Fibroblast of skin of right quadriceps (primary cell): ENCODE results near the gene ANO2.
A peak's percentile ranks its signal among the peaks of the same experiment; 100 is the strongest.

ENCODE experiments used
- DNase-seq: peaks from one replicate; pipeline ENCODE4 v3.0.0-alpha.2; 2013

The ANO2 gene

DNA sequence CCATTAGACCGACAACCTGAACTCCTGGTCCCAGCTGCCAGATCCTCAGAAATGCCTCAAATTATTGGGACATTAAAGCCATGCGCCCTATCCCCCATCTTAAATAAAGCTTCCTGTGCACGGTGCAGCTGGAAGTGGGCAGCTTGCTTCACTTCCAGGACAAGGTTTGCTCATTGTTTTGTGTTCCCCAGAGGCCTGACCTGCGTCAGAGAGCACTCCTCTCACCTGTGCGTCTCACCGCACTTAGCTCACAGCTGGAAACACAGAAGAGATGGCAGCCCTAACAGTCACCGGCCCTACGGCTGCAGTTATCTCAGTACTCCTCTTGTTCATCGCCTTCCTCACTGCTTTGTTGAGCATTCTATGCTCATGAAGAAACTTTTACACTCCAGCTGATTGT is 135.5 kb downstream of the ANO2 start:
- DNase-seq = no peak

GRCh38 chr12:5808981-5809380 is 136.1 kb downstream of the ANO2 start:
- DNase-seq = peak; percentile 99

GRCh38 chr12:5807514-5808219 is 137.4 kb downstream of the ANO2 start:
- DNase-seq = peak; percentile 84

GRCh38 chr12:5807090-5807414 is 138.0 kb downstream of the ANO2 start:
- peak; percentile 94 for DNase-seq

- peak; percentile 67 for DNase-seq
These were observed 138.5 kb downstream of the ANO2 start for GRCh38 chr12:5806371-5807089.

DNA sequence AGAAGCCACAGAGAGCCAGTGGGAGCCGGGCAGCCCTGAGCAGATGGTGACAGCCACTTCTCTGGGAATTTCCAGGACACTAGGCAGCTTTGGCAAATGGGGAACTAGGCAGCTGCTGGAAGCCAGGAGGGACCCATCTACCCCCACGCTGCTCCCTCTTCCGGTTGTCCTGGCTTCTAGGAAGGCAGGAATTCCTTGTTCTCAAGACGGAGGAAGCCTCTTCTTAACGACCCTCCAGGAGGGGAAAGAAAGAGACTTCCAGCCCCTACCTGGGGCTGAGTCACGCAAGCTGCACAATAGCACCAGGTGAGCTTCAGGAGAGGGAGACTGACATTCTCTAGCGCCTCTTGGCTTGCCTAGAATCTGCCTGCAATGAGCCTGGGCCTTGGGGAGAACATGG is 141.5 kb downstream of the ANO2 start:
- DNase-seq = no peak

DNA sequence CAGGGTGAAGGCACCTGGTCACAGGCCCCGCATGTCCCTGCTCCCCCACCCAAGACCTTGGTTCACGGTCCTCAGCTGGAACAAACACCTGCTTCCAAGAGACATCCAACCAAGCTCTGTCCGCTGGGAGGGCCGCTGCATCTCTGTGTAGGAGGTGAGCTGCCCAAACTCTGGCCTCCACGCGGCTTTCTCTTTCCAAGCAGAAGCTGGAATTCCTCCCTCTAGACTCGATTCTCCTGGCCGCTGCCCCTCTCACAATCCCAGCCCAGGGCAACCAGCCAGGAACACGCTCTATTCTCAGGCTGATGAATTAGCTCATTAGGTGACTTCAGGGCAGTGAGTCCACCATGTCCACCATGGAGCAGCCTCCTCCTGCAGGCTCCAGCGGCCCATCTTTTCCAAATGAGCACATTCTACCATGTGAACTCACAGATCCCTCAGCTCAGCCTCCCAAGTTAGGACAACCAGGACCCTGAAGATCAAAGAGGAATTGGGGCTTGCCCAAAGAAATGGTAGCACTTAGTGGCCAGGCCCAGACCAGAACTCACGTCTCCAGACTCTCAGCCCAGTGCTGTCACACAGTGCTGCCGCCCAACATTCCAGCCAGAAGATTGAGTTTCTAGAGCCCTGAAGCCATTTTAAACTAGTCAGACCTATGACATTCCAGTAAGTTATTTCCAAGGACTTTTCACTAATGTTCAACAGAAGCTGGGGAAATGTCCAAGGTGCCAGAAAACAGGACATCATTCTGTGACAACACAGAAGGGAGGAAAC is 146.6 kb downstream of the ANO2 start:
- DNase-seq = no peak

- no peak for DNase-seq
These were observed 147.4 kb downstream of the ANO2 start for GRCh38 chr12:5797661-5798060.

DNA sequence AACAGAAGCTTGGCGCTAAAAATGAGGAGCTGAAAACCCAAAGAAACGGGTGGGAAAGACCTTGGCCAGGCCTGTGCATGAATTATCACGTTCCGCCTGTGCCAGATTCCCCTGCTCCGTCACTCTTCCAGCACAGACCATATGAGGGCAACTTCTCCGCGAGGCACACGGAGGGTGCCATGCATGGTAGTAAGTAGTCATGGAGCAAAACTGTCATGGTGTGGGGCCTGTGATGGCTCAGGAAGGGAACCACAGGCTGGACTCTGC is 148.2 kb downstream of the ANO2 start:
- DNase-seq = no peak

- peak; percentile 60 for DNase-seq
These were observed 148.7 kb downstream of the ANO2 start for GRCh38 chr12:5796171-5796958.

DNA sequence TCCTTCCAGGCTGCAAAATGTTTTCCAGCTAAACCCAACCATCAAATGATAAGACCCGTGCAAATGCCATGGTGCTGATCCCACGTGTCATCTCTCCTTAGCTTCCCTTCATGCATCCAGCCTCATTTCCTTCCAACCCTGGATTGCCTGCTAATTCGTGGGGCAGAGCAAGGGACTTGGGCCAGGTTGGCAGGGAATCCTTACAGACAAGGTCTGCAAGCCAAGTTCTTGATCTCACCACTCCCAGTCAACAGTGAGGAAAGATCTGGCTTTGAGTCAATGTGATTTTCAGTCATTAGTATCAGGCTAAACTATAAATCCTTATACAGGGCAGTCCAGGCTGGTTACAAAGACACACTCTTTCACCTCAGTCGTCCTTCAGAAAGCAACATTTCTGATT is 150.9 kb downstream of the ANO2 start:
- no peak for DNase-seq

DNA sequence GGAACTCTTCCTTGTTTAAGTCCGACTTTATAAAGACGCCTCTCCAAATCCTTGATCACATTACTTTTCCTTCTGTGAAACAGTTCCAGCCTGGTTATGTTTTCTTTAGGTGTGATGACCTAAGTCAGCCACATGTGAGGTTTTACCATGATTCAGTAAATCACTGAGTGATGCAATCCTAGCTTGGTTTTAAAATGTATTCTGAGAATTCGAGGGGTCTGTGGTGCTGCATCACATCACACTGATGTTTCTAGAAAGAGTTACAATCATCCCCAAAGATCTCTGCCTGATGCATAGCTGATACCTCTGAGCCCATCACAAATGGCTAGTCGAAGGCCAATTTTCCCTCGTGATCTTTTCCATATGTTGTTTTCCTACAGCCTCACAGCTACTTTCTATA is 152.7 kb downstream of the ANO2 start:
- peak; percentile 63 for DNase-seq

DNA sequence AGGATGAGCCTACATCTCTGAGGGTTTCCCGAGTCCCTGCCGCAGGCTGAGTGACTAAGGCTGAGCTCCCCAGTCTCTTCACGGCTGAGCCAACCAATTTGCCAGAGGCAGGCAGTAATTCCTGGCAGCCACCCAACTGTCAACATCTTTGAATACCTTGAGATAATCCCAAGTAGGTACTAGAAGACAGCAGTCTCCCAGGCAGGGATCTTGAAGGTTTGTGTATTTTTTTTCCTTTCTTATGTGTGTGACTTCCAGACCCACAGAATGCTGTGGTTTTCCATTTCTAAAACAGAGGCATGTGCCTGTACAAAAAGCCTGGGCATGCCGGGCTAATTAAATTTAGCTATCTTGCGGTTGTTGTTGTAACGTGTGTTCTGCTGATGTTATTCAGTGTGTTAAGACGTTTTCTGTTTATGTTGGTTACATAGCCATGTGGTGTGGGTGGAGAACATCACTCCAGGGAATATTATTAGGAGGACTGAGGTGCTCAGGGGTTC is 155.5 kb downstream of the ANO2 start:
- peak; percentile 79 for DNase-seq

DNA sequence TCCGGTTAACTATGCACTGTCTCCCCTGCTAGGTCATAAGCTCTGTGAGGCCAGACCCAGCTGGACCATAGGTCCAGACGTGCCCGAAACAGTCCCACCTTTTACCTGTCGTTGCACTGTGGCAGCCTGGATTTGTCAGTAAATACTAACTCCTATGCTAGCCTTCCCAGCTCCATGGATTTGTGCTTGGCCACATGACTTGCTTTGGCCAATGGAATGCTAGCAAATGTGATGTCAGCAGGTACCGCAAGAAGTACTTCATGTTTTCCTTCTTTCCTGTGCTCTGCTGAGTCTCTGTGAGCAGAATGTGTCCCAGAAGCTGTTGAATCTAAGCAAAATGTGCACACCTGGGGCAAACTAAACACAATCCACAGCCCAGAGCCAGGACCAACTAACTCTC is 157.2 kb downstream of the ANO2 start:
- no peak for DNase-seq

DNA sequence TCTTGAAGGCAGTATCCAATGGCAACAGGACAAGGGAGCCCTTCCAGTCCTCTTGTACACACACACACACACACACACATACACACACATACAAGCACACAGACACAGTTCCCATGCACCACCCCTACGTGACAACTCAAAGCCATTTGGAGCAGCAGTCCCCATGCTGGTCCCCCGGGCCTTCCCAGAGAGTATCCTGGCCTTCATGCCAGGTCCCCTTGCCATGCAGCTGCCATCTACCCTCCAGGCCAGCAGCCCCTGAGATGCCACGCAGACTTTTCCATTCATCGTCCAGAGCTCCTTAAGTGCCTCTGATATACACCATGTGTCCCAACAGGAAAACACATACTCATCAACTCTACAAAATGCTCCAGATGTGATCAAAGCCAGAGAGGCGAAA is 159.5 kb downstream of the ANO2 start:
- DNase-seq = no peak

DNA sequence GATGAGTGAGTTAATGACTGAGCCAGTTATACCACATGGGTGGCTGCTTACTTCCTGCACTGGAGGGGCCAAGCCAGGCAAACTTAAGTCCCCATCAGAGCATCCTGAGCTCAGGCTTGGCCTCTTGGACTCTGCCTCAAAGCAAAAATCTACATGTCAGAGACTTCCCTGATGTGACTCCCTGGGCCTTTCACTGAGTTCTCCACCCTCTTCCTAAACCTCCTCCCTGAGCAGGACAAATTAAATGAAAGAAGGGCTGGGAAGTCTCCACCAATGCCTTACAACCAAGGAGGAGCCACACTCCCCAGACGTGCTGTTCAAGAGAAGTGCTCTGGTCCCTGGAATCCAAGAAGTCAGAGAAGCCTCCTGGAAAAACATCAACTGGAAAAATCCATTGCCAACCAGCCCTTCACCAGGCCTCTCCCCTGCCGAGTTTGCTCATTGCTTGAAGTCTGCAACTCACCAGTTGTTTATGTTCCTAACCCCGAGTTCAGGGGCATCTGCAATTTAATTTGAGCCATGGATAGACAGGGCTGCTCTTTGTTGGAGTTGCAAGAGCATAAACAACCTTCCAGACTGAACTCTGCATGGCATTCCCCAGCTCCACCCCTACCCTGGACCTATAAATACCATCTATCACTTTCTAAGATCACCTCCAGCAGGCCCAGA is 160.5 kb downstream of the ANO2 start:
- DNase-seq = no peak

GRCh38 chr12:5783289-5783920 is 161.7 kb downstream of the ANO2 start:
- no peak for DNase-seq

DNA sequence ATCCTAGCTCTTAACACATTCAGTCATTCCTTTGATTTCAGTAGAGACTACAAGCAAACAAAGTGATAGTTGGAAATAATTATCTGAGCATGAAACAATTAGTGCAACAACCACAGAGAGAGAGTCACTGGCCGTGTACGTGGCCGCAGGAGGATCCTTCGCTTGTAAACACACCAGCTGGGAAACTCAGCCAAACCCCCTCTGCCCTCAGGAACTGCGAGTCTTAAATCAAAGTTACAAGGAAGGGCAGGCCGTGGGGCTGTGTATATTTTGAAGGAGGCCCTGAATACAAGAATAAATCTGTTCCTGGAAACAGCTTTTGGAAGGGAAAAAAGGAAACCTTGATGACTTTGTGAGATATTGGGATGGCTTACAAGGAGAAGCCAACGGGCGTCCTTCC is 164.5 kb downstream of the ANO2 start:
- no peak for DNase-seq

GRCh38 chr12:5779401-5779800 is 165.7 kb downstream of the ANO2 start:
- no peak for DNase-seq

GRCh38 chr12:5778821-5779220 is 166.2 kb downstream of the ANO2 start:
- DNase-seq = no peak

DNA sequence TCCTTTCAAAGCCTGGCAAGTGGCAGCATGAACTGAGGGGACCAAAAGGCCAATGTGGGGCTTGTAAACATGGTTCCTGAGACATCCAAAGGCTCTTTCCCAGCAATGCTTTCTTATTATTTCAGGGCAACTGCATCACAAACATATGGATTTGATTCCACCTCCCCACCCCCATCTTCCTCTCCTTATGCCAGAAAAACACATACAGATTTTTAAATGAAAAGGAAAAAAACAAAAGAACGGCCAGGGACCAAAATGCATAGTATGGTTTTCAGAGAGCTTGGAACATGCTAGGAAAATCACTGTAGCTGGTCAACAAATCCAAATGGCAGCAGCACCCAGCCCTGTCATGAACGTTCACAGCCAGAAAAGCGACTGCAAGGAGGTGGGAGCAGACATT is 167.6 kb downstream of the ANO2 start:
- peak; percentile 24 for DNase-seq

DNA sequence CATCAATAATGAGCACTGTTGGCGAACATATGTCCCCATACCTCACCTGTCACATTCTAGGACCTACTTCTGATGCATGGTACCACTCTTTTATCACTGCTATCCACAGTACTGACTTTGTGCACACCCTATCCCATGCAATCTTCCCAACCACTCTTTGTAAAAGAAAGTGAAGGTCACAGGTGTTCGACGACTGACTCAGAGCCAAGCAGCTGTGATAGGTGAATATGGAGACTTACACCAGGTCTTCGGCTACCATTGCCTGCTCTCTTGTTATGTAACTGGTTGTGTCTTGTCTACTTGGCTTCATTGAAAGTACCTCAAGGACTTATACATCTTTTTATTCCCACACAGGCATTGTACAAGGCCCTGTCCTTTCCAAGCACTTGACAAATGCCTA is 169.0 kb downstream of the ANO2 start:
- DNase-seq = no peak
